GM10266 (cell line): ENCODE results near the gene TMEM72.

Source experiments
- DNase-seq: peaks from one replicate; pipeline ENCODE4 v3.0.0; 2012; ENCODE audit errors: extremely low spot score
- CTCF ChIP-seq: IDR thresholded peaks from 2 replicates; pipeline ENCODE4 v1.5.1; 2012; ENCODE audit warnings: mild to moderate bottlenecking, low read depth; ENCODE audit not compliant: control insufficient read depth, insufficient read depth; ENCODE audit errors: missing control alignments

The TMEM72 gene

GRCh38 chr10:44908936-44909630, 2.1 kb upstream of the TMEM72 start:
- TF ChIP-seq CTCF: no peak
- no peak for DNase-seq

- DNase-seq: no peak
- no peak for TF ChIP-seq CTCF
Measured at GRCh38 chr10:44909910-44910309, 1.2 kb upstream of the TMEM72 start.

GRCh38 chr10:44910602-44911001, 535 bp upstream of the TMEM72 start:
- TF ChIP-seq CTCF: no peak
- no peak for DNase-seq

- no peak for TF ChIP-seq CTCF
- DNase-seq: no peak
Measured at GRCh38 chr10:44911951-44912350, 814 bp downstream of the TMEM72 start.

GRCh38 chr10:44913350-44914081, 2.4 kb downstream of the TMEM72 start:
- no peak for TF ChIP-seq CTCF
- DNase-seq: no peak

GRCh38 chr10:44914891-44915290, 3.8 kb downstream of the TMEM72 start:
- no peak for TF ChIP-seq CTCF
- DNase-seq: no peak

GRCh38 chr10:44916429-44916828, 5.3 kb downstream of the TMEM72 start:
- no peak for TF ChIP-seq CTCF
- DNase-seq: no peak
